IPS-20b (cell line): Measurements from ENCODE around the gene RCC2.

ENCODE experiments used
- H3K27ac ChIP-seq: one replicate; pipeline ENCODE4 v1.5.1; 2013; ENCODE audit warnings: low read length
- H3K27me3 ChIP-seq: 2 replicates; pipeline ENCODE4 v1.6.1; 2013; ENCODE audit warnings: mild to moderate bottlenecking, low read length, inconsistent platforms; ENCODE audit not compliant: insufficient read depth
- H3K36me3 ChIP-seq: 2 replicates; pipeline ENCODE4 v1.6.1; 2013; ENCODE audit warnings: low read depth, mild to moderate bottlenecking, inconsistent platforms, low read length, moderate library complexity; ENCODE audit not compliant: insufficient read depth
- H3K4me1 ChIP-seq: 2 replicates; pipeline ENCODE4 v1.6.1; 2013; ENCODE audit warnings: mild to moderate bottlenecking, control low read depth, inconsistent platforms, low read length, moderate library complexity; ENCODE audit not compliant: insufficient read depth
- H3K4me3 ChIP-seq: 2 replicates; pipeline ENCODE4 v1.5.1; 2013; ENCODE audit warnings: mild to moderate bottlenecking, low read length, inconsistent platforms
- H3K9ac ChIP-seq: 2 replicates; pipeline ENCODE4 v1.6.1; 2013; ENCODE audit warnings: low read depth, mild to moderate bottlenecking, inconsistent platforms, low read length, moderate library complexity
- H3K9me3 ChIP-seq: 2 replicates; pipeline ENCODE4 v1.6.1; 2013; ENCODE audit warnings: mild to moderate bottlenecking, low read depth, low read length, inconsistent platforms; ENCODE audit not compliant: insufficient read depth

RCC2 gene

GRCh38 chr1:17397910-17398695 is 41.4 kb downstream of the RCC2 start:
- Histone ChIP-seq H3K4me1 (no peaks in the 10 kb centered on the region), H3K36me3 (no peaks in the 10 kb centered on the region)

GRCh38 chr1:17393230-17393629 is 46.2 kb downstream of the RCC2 start:
- Histone ChIP-seq H3K9me3 (no peaks in the 10 kb centered on the region), H3K4me1 (no peaks in the 10 kb centered on the region), H3K9ac (no peak overlapping the region), H3K36me3 (no peaks in the 10 kb centered on the region), H3K27me3 (no peaks in the 10 kb centered on the region), H3K4me3 (no peak overlapping the region), H3K27ac (no peak overlapping the region)

More at GRCh38 chr1:17397910-17398695, 41.4 kb downstream of the RCC2 start:
- no peaks in the 10 kb centered on the region for H3K9me3 ChIP-seq
- no peak overlapping the region for H3K9ac ChIP-seq
- H3K4me3 ChIP-seq: no peak overlapping the region
- no peak overlapping the region for H3K27ac ChIP-seq
- no peaks in the 10 kb centered on the region for H3K27me3 ChIP-seq

GRCh38 chr1:17392199-17392740 is 47.2 kb downstream of the RCC2 start:
- no peak overlapping the region for H3K4me3 ChIP-seq
- H3K27me3 ChIP-seq: no peaks in the 10 kb centered on the region
- H3K9ac ChIP-seq: no peak overlapping the region
- H3K9me3 ChIP-seq: no peaks in the 10 kb centered on the region
- H3K36me3 ChIP-seq: no peaks in the 10 kb centered on the region
- H3K27ac ChIP-seq: no peak overlapping the region
- no peaks in the 10 kb centered on the region for H3K4me1 ChIP-seq

GRCh38 chr1:17381161-17381560 is 58.3 kb downstream of the RCC2 start:
- Histone ChIP-seq H3K9me3 (no peaks in the 10 kb centered on the region), H3K36me3 (no peaks in the 10 kb centered on the region), H3K4me1 (peaks cover 3% of the 10 kb centered on the region), H3K27me3 (no peaks in the 10 kb centered on the region; the same call in 1 of the 2 replicates), H3K4me3 (no peak overlapping the region), H3K27ac (no peak overlapping the region), H3K9ac (no peak overlapping the region)

GRCh38 chr1:17377325-17377953 is 62.0 kb downstream of the RCC2 start:
- peaks cover 3% of the 10 kb centered on the region for H3K4me1 ChIP-seq
- no peaks in the 10 kb centered on the region for H3K9me3 ChIP-seq
- no peak overlapping the region for H3K27ac ChIP-seq
- H3K27me3 ChIP-seq: no peaks in the 10 kb centered on the region
- H3K36me3 ChIP-seq: no peaks in the 10 kb centered on the region
- no peak overlapping the region for H3K9ac ChIP-seq
- no peak overlapping the region; the same call in 1 of the 2 replicates for H3K4me3 ChIP-seq

- H3K4me3 ChIP-seq: no peak overlapping the region
- no peaks in the 10 kb centered on the region for H3K9me3 ChIP-seq
- peaks cover 3% of the 10 kb centered on the region for H3K4me1 ChIP-seq
- H3K27me3 ChIP-seq: no peaks in the 10 kb centered on the region
- no peak overlapping the region for H3K27ac ChIP-seq
- H3K36me3 ChIP-seq: no peaks in the 10 kb centered on the region
- H3K9ac ChIP-seq: no peak overlapping the region
These were observed 63.8 kb downstream of the RCC2 start for GRCh38 chr1:17375651-17376050.

- H3K36me3 ChIP-seq: no peaks in the 10 kb centered on the region
- no peak overlapping the region for H3K27ac ChIP-seq
- no peaks in the 10 kb centered on the region for H3K9me3 ChIP-seq
- no peak overlapping the region for H3K4me3 ChIP-seq
- H3K4me1 ChIP-seq: peaks cover 3% of the 10 kb centered on the region
- no peak overlapping the region for H3K9ac ChIP-seq
- no peaks in the 10 kb centered on the region for H3K27me3 ChIP-seq
These were observed 66.5 kb downstream of the RCC2 start for GRCh38 chr1:17372955-17373354.

- no peaks in the 10 kb centered on the region for H3K9me3 ChIP-seq
- no peaks in the 10 kb centered on the region for H3K27me3 ChIP-seq
- H3K36me3 ChIP-seq: no peaks in the 10 kb centered on the region
- no peaks in the 10 kb centered on the region; the same call in none of the 2 replicates for H3K4me1 ChIP-seq
- H3K4me3 ChIP-seq: no peak within 1 kb of the TSS
- no peak within 1 kb of the TSS for H3K9ac ChIP-seq
- no peak within 1 kb of the TSS for H3K27ac ChIP-seq
These were observed 67.6 kb downstream of the RCC2 start, which contains the start of gene PADI6 for GRCh38 chr1:17371896-17372295. Gene PADI6, plus strand, starts transcription at chr1:17372196. Its CDS starts 50 bp downstream, at chr1:17372246.

GRCh38 chr1:17370618-17371017 is 68.9 kb downstream of the RCC2 start:
- no peak overlapping the region for H3K4me3 ChIP-seq
- no peak overlapping the region for H3K27ac ChIP-seq
- H3K27me3 ChIP-seq: no peaks in the 10 kb centered on the region
- H3K9me3 ChIP-seq: no peaks in the 10 kb centered on the region
- no peaks in the 10 kb centered on the region for H3K36me3 ChIP-seq
- no peaks in the 10 kb centered on the region; the same call in 1 of the 2 replicates for H3K4me1 ChIP-seq
- H3K9ac ChIP-seq: no peak overlapping the region

GRCh38 chr1:17369466-17369865 is 70.0 kb downstream of the RCC2 start:
- no peaks in the 10 kb centered on the region for H3K27me3 ChIP-seq

GRCh38 chr1:17365293-17365692 is 74.2 kb downstream of the RCC2 start:
- Histone ChIP-seq H3K9ac (no peak overlapping the region), H3K4me1 (no peaks in the 10 kb centered on the region; the same call in 1 of the 2 replicates), H3K27me3 (no peaks in the 10 kb centered on the region), H3K4me3 (no peak overlapping the region), H3K36me3 (no peaks in the 10 kb centered on the region), H3K9me3 (0 out of 2 replicates have a peak, but pooled peaks cover 4% of the 10 kb centered on the region), H3K27ac (no peak overlapping the region)

More at GRCh38 chr1:17369466-17369865, 70.0 kb downstream of the RCC2 start:
- H3K36me3 ChIP-seq: no peaks in the 10 kb centered on the region
- H3K27ac ChIP-seq: no peak overlapping the region
- no peaks in the 10 kb centered on the region; the same call in 1 of the 2 replicates for H3K4me1 ChIP-seq
- H3K4me3 ChIP-seq: no peak overlapping the region
- no peak overlapping the region; the same call in 1 of the 2 replicates for H3K9ac ChIP-seq
- H3K9me3 ChIP-seq: 0 out of 2 replicates have a peak, but pooled peaks cover 2% of the 10 kb centered on the region
